ENCODE measurements around the gene ZGRF1. TPM values are rescaled to one million over a fixed set of nuclear protein-coding genes. Genes with fewer than 3 reads are reported as not detected.

The ZGRF1 gene
- total RNA-seq: 0.63 and 5.2 TPM in 2 replicates

DNA sequence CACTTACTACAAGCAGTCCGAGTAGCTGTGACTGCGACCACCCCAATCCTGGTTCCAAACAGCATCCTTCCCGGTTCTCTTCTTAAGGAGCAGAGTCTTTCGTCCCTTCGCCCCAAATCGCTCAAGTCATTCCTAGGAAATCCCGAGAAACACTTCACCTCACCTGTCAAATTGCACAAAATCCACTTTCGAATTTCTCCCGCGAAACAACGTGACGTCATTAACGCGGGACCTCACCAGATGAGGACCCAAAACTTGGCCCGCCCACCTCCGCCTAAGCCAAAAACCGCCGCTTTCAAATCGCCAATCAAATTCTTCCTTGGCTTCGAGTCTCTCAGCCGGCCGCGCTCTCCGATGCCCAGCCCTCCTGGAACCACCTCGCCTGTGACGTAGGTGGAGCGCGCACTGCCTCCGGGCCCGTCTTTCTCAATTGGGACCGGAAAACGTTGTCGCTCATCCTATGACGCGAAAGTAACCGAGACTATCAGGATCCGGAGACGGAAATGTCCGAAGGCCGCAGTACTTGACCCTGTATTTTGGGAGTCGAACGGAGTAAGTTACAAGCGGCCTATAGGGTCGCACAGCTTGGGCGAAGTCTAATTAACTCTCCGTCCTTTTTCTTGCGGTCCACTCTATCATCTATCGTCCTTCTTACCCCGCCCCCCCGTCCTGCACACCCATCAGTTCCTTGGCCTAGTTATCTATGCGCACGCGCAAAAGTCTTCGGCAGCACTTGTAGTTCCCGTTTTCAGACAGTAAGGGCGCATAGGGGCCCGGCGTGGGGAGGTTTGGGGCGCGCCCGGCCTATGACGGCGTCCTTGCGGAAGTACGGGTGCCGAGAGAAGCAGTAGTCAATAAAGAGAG is at the start of gene ZGRF1, which contains the start of gene LARP7:
Gene ZGRF1 (minus strand): TSS at position 222 of the 864 bp plus-strand sequence. CDS start 3,733 bp downstream, outside the sequence.
Gene LARP7 (plus strand): TSS at position 456 of the 864 bp plus-strand sequence. CDS start 7,527 bp downstream, outside the sequence.

GRCh38 chr4:112516066-112516470 is 120.6 kb downstream of the ZGRF1 start, which contains the start of gene NEUROG2:
TSS of gene NEUROG2 (minus strand) at chr4:112516180. CDS start at chr4:112515475, 705 bp downstream.

Other genes starting within 250 kb of the ZGRF1 start
- not detected in 2 replicates for gene NEUROG2, start 120.7 kb downstream of the ZGRF1 start, total RNA-seq
- 4.7 and 8.3 TPM in 2 replicates for gene LARP7, start 234 bp upstream of the ZGRF1 start, total RNA-seq